ENCODE data around the gene HLF. TPM values are rescaled to one million over a fixed set of nuclear protein-coding genes. Genes with fewer than 3 reads are reported as not detected.
A peak's percentile ranks its signal among the peaks of the same experiment; 100 is the strongest.

The HLF gene
- total RNA-seq, 2 donors from 2014 or later, result 0.69 to 3.0 TPM

- intact Hi-C loops (cut with DNase I), result loop anchor here (5.0 to 10.0 kb wide), 2 partner anchors 54 to 357 kb away; no protein-coding TSS in a partner anchor
- peak; percentile 46 for DNase-seq
- Histone ChIP-seq H3K4me3 (no peak overlapping the region), H3K27me3 (no peaks in the 10 kb centered on the region), H3K9me3 (no peaks in the 10 kb centered on the region), H3K27ac (no peak overlapping the region), H3K9ac (ENCODE audit: low read depth in 2 of 2, low read length in 2 of 2) (no peak overlapping the region), H3K4me1 (no peaks in the 10 kb centered on the region), H3K36me3 (no peaks in the 10 kb centered on the region)
- peak; percentile 91 for TF ChIP-seq CTCF (IDR thresholded peaks at IDR 0.05)
Observed at GRCh38 chr17:55348749-55349354, 84.1 kb downstream of the HLF start.

GRCh38 chr17:55350825-55351205 is 86.1 kb downstream of the HLF start:
- Histone ChIP-seq H3K36me3 (no peaks in the 10 kb centered on the region), H3K4me3 (no peak overlapping the region), H3K9ac (ENCODE audit: low read depth in 2 of 2, low read length in 2 of 2) (no peak overlapping the region), H3K4me1 (no peaks in the 10 kb centered on the region), H3K9me3 (no peaks in the 10 kb centered on the region), H3K27ac (no peak overlapping the region), H3K27me3 (no peaks in the 10 kb centered on the region)
- no peak for DNase-seq
- intact Hi-C loops (cut with DNase I), result loop anchor here (5.0 kb wide), 1 partner anchor 161 kb away; the partner anchor contains the start of gene SMIM36
- TF ChIP-seq CTCF (IDR thresholded peaks at IDR 0.05), result no peak

GRCh38 chr17:55351226-55351625 is 86.5 kb downstream of the HLF start:
- H3K4me3 ChIP-seq, result no peak overlapping the region
- DNase-seq, result no peak
- H3K27ac ChIP-seq, result no peak overlapping the region
- no peaks in the 10 kb centered on the region for H3K36me3 ChIP-seq
- H3K4me1 ChIP-seq, result no peaks in the 10 kb centered on the region
- no peak overlapping the region for H3K9ac ChIP-seq (ENCODE audit: low read depth in 2 of 2, low read length in 2 of 2)
- intact Hi-C loops (cut with DNase I), result loop anchor here (5.0 kb wide), 1 partner anchor 161 kb away; the partner anchor contains the start of gene SMIM36
- no peaks in the 10 kb centered on the region for H3K27me3 ChIP-seq
- TF ChIP-seq CTCF (IDR thresholded peaks at IDR 0.05), result no peak
- no peaks in the 10 kb centered on the region for H3K9me3 ChIP-seq

GRCh38 chr17:55354010-55354409 is 89.2 kb downstream of the HLF start:
- TF ChIP-seq CTCF (IDR thresholded peaks at IDR 0.05), result no peak
- Histone ChIP-seq H3K4me3 (no peak overlapping the region), H3K36me3 (no peaks in the 10 kb centered on the region), H3K4me1 (no peaks in the 10 kb centered on the region), H3K27me3 (no peaks in the 10 kb centered on the region), H3K9me3 (no peaks in the 10 kb centered on the region), H3K9ac (ENCODE audit: low read depth in 2 of 2, low read length in 2 of 2) (no peak overlapping the region), H3K27ac (no peak overlapping the region)
- intact Hi-C loops (cut with DNase I), result loop anchor here (5.0 kb wide), 1 partner anchor 158 kb away; the partner anchor contains the start of gene SMIM36
- no peak for DNase-seq

- intact Hi-C loops (cut with DNase I), result loop anchor here (5.0 kb wide), 1 partner anchor 157 kb away; the partner anchor contains the start of gene SMIM36
Observed at GRCh38 chr17:55354941-55355340, 90.2 kb downstream of the HLF start.

More at GRCh38 chr17:55354941-55355340, 90.2 kb downstream of the HLF start:
- no peaks in the 10 kb centered on the region for H3K36me3 ChIP-seq
- H3K9me3 ChIP-seq, result no peaks in the 10 kb centered on the region
- no peak for DNase-seq
- TF ChIP-seq CTCF (IDR thresholded peaks at IDR 0.05), result no peak
- H3K4me1 ChIP-seq, result no peaks in the 10 kb centered on the region
- H3K4me3 ChIP-seq, result no peak overlapping the region
- H3K9ac ChIP-seq (ENCODE audit: low read depth in 2 of 2, low read length in 2 of 2), result no peak overlapping the region
- H3K27ac ChIP-seq, result no peak overlapping the region
- no peaks in the 10 kb centered on the region for H3K27me3 ChIP-seq

Data from colonic mucosa (tissue), 4 donors.